GM18870 (cell line): ENCODE results near the gene MPL.
"Not testable (repeated sequence)": the region's sequence is repeated elsewhere in the genome, so short reads cannot be mapped to it uniquely, and the experiment has no call there.

ENCODE experiments used
- ATAC-seq: cut with Tn5 transposase; IDR thresholded peaks from one replicate; pipeline ENCODE4 v1.9.1; 2021; ENCODE audit warnings: moderate library complexity; ENCODE audit not compliant: unreplicated experiment

Gene MPL

DNA sequence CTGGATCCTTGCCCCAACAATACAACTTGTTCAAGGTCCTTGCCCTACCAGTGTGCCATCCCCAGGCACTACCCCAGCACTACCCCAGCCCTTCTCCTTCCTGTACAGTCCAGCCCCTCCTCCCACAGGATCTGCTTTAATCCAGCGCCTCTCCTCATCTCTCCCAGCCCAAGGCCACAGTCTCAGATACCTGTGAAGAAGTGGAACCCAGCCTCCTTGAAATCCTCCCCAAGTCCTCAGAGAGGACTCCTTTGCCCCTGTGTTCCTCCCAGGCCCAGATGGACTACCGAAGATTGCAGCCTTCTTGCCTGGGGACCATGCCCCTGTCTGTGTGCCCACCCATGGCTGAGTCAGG lies 14.7 kb downstream of the MPL start:
- ATAC-seq = no peak

DNA sequence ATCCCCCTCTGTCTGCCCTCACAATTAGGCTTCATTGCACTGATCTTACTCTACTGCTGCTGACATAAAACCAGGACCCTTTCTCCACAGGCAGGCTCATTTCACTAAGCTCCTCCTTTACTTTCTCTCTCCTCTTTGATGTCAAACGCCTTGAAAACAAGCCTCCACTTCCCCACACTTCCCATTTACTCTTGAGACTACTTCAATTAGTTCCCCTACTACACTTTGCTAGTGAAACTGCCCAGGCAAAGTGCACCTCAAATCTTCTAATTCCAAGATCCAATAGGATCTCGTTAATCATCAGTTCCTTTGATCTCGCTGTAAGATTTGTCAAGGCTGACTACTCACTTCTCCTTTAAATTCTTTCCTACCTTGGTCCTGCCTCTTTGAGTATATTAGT lies 15.3 kb downstream of the MPL start:
- no peak for ATAC-seq

DNA sequence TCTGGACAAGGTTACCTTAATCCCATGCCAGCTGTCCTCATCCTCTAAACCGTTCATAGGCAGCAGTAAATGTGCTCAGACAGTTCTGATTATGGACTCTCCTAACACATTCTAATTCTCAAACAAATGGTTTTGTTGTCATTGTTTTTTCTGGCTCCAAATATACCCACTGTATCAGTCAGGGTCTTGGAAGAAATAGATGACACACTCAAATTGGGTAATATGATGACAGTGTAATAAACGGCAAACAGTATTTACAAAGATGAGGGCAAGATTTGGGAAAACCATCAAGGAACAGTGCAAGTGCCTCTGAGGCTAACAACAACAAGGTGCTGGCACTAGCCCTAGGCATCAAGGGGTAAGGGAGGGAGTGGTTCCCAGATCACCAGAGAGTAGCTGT lies 16.9 kb downstream of the MPL start:
- no peak for ATAC-seq

DNA sequence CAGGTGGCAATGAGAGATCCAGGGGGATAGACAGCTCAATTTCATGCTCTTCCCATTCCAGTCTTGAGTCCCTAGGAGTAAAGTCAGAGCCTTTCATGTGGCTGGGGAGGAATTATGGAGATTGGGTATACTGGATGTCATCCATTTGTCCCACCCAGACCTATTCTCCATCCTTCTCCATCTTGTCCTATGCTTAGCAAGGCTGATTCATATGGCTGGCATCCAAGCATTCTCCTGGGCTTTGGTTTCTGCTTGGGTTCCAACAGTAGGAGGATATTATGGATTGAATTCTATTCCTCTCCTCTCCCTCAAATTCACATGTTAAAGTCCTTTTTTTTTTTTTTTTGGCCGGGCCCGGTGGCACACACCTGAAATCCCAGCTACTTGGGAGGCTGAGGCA lies 17.3 kb downstream of the MPL start:
- ATAC-seq = no peak

DNA sequence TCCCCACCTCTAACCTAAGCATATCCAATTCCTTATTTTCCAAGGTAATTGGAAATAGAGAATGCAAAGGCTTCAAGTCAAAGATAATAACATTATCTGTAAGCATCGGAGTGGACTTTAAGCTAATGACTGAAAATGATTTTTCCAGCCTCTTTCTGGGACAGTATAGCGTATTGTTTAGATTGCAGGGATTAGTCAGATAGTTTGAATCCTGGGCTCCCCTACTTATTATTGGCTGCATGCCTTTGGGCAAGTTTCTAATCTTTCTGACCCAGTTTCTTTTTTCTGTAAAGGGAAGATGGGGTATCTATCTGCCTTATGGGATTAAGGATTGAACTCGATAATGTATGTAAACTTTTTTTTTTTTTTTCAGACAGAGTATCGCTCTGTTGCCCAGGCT lies 19.6 kb downstream of the MPL start:
- no peak for ATAC-seq

DNA sequence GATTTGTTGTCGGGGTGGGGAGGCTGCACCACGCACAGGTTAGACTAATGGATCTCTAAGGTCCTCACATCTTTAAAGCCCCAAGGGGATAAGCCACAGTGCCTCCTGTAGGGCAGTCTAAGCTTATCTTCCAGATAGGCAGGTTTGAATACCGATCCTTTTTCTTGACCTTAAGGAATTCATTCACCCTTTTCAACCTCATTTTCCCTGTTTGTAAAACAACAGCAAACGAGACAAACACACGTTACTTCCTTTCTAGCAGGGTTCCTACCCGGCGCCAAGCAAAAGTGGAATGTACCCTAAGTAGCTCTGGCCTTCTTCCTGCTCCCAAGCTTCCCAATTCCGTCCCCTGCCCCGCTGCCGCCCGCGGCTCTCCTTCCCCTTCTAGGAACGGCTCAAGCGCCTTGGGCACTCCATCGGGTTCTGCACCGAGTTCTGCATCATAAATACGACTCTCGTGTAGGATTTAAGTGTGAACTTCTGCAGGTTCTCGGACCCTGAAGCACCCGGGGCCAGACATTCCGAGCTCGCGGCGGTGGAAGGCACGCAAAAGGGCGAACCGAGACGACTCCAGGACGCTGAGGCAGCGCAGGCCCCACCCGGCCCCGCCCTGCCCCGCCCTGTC lies 20.6 kb downstream of the MPL start:
- peak; percentile 6 for ATAC-seq

DNA sequence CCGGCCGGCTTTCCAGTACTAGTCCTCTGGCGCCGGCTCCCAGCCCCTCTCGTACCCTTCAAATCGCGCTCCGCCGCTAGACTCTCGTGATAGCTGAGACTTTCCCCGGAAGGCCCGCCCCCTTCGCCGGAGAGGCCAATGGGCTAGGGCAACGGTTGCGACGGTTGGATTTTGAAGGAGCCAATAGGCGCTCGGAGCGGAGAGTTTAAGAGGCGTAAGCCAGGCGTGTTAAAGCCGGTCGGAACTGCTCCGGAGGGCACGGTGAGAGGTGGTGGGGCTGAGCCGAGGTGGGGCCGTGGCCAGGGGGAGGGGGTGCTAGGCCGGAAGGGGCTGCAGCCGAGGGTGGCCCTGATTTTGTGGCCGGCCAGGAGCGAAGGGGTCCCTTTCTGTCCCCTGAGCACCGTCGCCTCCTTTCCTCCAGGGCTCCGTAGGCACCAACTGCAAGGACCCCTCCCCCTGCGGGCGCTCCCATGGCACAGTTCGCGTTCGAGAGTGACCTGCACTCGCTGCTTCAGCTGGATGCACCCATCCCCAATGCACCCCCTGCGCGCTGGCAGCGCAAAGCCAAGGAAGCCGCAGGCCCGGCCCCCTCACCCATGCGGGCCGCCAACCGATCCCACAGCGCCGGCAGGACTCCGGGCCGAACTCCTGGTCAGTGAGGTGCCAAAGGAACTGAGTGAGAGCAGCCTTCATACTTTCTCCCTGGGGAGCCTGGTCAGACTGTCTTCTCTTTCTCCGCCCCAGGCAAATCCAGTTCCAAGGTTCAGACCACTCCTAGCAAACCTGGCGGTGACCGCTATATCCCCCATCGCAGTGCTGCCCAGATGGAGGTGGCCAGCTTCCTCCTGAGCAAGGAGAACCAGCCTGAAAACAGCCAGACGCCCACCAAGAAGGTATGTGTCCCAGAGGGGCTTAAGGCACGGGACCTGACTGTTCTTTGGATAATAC lies 21.4 kb downstream of the MPL start, which contains the start of gene CDC20:
Gene CDC20 (plus strand): TSS at position 236 of the 948 bp plus-strand sequence. CDS start 235 bp downstream, at position 471.
- peak; percentile 90 for ATAC-seq

DNA sequence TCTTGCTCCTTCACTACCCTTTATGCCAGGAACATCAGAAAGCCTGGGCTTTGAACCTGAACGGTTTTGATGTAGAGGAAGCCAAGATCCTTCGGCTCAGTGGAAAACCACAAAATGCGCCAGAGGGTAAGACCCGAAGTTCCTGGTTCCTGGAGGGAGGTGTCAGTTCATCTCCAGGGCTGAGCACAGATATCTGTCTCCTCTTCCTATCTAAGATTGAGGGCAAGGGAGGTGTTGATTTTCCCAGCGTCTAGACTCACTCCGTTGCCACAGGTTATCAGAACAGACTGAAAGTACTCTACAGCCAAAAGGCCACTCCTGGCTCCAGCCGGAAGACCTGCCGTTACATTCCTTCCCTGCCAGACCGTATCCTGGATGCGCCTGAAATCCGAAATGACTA lies 22.1 kb downstream of the MPL start:
- ATAC-seq = no peak

DNA sequence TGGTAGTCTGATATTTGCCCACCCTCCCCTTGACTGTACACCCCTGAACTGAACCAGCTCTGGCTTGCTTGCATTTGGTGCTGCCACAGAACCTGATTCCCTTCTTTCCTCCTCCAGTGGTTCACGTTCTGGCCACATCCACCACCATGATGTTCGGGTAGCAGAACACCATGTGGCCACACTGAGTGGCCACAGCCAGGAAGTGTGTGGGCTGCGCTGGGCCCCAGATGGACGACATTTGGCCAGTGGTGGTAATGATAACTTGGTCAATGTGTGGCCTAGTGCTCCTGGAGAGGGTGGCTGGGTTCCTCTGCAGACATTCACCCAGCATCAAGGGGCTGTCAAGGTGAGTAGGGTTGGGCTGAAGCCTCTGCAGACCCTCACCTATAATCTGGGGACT lies 23.0 kb downstream of the MPL start:
- no peak for ATAC-seq

DNA sequence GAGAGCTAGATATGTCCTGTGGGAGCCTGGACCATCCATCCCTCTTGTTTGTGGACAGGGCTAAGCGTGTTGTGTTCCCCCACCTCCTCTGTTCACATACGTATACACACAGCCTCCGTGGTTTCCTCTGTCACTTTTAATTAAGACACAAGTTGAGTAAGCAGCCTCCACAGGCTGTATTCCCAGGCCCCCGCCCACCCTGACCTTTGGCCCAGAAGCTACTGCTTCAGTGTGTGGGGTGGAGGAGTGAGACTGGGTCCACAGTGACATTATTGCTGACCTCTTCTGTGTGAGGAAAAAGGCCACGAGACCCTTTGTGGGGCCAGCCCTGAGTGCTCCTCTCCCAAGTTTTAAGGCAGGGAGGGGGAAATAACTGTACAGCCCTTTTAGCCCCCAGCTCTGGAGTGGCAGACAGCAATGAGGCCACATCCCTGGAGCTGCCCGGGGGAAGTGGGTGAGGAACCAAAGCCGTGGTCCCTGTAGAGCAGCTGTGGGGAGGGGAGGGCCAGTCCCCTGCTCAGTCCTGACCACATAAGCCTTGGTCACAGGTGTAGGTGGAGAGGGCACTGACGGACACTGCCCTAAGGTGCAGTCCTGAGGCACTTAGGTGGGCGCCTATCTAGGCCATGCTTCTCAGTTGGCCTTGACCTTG lies 25.8 kb downstream of the MPL start:
- ATAC-seq = no peak

DNA sequence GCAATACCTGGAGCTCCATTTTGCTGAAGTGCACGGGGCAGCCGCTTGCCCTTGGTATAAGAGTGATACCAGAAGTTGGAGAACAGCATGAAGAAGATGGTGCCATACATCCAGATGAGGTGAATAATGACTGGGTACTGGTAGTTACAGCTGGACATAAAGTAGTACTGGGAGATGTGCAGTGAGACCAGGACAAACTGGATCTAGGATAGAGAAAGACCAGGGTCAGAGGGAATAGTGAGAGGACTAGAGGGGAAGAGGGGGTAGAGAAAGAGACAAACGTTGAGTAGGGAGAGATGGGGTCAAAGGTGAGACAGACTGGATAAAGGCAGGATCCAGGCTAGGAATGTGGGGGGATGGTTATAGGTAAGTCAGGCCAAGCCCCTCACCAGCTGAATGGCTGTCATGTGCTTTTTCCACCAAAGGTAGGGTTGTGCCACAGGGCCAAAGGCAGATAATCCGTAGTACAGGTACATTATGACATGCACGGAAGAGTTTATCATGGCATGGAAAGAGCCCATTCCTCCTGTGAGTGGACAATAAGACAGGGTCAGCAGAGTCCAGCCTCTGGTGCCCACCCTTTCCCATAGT lies 26.4 kb downstream of the MPL start:
- ATAC-seq = no peak

DNA sequence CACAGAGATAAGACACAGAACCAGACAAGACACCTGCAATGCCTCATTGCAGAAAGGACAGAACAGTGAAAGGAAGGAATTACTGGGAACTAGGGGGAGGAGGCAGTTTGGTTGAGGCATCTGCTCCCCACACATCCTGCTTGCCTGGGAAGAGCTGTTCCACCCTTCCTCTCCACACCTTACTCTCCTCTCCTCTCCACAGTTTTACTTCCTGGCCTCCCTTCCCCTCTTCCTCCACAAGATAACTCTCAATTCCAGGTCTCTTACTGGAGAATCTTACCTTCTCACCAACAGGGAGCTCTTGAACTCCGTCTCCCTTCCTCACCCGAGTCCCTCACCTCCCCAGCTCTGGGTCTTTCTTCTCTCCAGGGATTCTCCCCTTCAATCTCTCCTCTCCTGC lies 28.1 kb downstream of the MPL start:
- no peak for ATAC-seq

DNA sequence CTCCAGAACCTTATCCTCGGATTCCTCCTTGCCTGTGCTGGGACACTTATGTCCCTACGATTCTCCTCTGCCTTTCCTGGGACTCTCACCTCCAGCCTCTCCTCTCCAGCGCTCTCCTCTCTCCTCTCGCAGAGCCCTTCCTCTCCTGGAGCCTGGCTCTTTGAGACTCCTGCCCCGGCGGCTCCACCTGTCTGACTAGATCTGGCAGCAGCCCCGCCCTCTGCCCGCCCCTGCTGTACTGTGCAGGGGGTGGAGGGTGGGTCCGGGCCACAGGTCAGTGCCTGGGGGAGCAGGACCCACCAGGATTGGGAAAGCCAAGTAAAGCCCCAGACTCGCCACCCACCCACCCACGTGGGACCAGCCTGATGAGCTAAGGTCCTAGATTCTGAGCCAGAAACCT lies 28.6 kb downstream of the MPL start:
- ATAC-seq = no peak

DNA sequence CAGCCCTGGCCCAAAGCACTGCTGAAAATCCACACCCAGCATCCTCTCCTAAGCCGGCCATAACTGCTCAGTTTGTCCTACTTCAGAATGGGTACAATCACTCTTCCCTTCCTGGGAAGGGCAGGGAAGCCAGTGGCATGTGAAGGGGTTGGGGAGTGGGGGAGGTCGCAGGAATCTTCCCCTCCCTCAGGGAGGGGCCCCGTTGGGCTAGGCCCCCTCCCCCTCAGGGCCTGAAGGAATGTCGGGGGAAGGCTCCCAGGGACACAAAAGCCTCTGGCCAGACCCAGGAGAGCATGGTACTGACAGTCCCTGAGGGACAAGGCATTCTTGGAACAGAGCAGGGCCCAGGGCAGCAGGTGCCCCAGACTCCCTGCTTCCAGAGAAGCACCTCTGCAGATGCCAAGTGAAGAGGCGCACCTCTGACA lies 29.0 kb downstream of the MPL start:
- ATAC-seq = no peak

DNA sequence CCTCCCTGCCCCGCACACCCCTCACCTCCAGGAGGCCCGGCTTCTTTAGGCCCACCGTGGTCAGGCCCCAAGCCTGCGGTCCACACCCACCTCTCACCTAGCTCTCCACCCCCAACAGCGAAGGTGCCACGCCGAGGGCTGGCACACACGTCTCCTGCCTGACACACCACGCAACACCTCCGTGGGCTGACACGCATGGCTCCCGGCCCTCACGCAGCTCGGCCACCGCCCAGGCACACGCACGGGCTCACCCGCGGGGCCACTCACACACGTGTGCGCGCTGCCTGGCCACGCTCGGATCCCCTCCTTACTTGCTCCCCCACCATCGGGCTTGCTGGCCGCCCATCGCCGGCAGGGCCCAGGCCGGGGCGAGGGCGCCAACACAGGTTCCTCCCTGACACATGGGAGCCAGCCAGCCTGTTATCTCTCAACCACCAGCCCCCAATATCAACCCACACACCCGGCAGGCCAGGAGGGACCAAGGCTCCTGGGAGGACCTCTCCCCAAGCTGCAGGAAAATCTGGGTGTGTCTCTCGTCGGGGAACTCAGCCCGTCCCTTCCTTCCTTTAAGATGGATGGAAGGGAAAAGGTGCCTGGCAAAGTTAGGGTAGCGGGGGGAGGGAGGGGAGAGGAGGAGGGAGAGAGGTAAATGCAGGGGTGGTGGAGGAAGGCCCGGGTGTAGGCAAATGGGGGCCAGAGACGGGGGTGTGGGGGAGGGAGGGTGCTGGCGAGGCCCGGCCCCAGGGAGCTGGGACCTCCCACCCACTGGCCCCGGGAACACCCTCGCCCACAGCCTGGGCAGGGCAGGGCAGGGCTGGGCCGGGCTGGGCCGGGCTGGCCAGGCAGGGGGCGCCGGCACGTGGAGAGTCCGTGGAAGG lies 29.6 kb downstream of the MPL start:
- no peak for ATAC-seq

DNA sequence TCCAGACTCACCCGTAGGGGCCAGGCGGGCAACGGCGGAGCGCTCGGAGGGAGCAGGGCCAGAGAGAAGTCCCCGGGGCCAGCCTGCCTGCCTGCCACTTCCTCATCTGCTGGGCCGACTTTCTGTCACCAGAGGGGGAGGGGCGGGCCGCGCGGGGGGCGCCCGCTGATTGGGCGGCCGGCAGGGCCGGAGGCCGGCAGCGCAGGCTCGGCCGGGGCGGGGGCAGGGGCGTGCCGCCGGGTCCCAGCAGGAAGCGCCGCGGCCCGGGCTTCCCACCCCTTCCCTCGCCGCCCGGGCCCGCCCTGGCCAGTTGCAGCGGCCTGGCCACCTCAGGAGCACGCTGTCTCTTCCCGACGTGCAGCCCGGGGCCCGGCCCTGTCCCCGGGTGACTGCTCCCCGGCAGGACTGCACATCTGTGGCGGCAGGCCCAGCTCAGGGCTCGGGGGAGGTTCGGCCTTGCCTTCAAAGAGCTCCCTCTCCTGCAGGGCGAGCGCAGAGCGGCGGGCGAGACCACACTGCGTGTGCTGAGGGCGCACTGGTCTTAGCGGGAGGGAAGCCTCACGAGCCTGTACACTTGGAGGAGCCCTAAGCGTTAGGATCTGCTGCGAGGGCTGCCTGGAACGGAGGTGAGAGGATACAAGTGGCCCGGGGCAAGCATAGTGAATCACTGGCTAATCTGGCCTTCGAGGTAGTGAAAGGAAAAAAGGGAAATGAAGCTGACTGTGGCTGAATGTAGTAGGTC lies 30.5 kb downstream of the MPL start, which contains the start of gene ELOVL1:
Gene ELOVL1 (minus strand): TSS at position 108 of the 742 bp plus-strand sequence. CDS start 2,402 bp downstream, outside the sequence.
- no peak for ATAC-seq

DNA sequence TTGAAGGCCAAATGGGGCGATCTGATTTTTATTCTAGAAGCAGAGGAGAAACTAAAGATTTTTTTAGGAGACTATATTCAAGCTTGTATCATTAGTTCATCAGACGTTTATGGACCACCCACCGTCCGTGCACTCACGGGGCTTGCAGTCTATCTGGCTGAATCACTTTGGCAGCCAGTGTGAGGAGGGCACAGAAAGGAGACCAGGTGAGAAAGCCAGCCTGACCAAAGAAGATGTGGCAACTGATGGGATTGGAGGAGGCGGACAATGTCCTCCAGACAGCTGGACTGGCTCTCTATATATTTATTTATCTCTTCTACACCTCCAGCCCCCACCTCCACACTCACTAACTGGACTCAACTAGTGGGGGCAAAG lies 31.0 kb downstream of the MPL start:
- ATAC-seq = no peak

DNA sequence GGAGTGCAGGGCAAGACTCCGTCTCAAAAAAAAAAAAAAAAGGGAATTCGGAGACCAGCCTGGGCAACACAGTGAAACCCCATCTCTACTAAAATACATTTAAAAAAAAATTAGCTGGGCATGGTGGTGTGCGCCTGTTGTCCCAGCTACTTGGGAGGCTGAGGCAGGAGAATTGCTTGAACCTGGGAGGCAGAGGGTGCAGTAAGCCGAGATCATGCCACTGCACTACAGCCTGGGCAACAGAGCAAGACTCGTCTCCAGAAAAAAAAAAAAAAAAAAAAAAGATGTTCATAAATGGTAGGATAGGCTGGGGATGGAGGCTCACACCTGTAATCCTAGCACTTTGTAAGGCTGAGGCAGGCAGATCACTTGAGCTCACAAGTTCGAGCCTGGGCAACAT lies 32.2 kb downstream of the MPL start:
- not testable (repeated sequence) for ATAC-seq

DNA sequence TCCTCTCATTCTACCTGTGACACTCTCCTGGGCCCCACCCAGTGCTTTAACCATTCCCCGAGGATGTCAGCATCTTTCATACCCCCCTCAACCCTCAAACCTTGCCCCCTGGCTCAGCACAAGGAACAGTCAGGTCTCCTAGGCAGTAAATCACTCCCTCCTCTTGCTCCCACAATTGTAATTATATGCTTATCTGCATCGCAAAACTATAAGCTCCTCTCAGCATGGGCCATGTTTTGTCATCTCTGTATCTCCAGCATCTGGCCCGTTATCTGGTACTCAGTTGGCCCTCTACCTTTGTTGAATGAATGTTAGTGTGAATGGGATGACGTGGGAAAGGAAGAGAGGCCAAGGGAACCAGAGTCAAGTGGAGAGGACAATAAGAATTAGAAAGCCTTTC lies 32.9 kb downstream of the MPL start:
- no peak for ATAC-seq

DNA sequence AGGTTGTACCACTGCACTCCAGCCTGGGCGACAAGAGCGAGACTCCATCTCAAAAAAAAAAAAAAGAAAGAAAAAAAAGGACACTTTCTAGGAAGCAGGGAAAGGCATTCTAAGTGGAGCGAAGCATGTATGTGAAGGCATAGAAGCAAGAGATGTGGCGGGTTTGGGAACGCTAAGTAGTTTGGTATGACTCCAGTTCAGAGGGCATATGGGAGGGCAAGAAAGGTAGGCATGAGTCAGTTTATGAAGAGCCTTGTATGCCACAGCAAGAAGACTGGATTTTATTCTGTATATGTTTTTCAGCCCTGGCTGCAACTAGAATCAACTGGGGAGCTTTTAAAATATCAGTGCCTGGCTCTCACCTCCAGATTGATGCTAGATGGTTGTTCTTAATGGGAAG lies 34.6 kb downstream of the MPL start:
- ATAC-seq = no peak
